Femur (tissue), 1 donor: ENCODE measurements around the gene PVR.
"Not testable (repeated sequence)": the region's sequence is repeated elsewhere in the genome, so short reads cannot be mapped to it uniquely, and the experiment has no call there.

ENCODE experiments used
- DNase-seq: peaks from one replicate; pipeline ENCODE4 v3.0.0-alpha.2; 2017

The PVR gene

DNA sequence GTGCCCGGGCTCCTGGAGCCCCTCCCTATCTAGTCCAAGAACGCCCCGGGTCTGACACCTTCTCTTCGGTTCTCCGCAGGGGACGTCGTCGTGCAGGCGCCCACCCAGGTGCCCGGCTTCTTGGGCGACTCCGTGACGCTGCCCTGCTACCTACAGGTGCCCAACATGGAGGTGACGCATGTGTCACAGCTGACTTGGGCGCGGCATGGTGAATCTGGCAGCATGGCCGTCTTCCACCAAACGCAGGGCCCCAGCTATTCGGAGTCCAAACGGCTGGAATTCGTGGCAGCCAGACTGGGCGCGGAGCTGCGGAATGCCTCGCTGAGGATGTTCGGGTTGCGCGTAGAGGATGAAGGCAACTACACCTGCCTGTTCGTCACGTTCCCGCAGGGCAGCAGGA is 3.4 kb downstream of the PVR start:
- DNase-seq, result no peak

DNA sequence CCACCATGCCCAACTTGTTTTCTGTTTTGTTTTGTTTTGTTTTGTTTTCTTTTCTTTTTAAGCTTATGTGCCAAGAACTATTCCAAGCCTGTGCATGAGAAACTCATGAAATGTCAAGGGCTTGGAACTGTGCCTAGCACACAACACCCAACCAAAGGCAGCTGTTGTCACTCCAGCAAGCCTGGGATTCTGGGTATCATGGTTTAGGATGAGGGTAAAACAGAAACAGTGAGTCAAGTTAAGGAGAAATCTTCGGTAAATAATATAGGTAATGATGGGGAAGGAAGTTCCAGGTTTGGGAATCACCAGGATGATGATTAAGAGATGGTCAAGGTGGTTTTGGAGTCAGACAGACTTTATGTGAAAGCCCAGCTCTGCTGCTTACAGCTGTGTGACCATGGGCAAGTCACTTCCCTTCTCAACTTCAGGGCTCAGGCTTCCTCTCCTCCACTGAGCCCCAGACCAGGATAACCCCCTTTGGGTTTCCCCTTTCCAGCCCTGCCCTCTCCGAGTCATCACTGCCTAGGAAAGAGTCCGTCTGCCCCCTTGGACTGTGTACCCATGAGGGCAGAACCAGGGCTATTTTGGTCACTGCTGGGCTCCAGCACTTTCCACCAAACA is 5.0 kb downstream of the PVR start:
- peak; percentile 57 for DNase-seq

DNA sequence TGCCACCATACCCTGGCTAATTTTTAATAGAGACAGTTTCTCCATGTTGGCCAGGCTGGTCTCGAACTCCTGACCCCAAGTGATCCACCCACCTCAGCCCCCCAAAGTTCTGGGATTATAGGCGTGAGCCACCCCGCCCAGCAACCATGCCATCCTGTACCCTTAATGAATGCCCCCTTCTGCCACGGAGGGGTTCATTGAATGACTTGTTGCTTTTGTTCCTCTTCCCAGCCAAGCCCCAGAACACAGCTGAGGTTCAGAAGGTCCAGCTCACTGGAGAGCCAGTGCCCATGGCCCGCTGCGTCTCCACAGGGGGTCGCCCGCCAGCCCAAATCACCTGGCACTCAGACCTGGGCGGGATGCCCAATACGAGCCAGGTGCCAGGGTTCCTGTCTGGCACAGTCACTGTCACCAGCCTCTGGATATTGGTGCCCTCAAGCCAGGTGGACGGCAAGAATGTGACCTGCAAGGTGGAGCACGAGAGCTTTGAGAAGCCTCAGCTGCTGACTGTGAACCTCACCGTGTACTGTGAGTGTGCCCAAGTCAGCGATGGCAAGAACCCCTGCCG is 6.0 kb downstream of the PVR start:
- no peak for DNase-seq

DNA sequence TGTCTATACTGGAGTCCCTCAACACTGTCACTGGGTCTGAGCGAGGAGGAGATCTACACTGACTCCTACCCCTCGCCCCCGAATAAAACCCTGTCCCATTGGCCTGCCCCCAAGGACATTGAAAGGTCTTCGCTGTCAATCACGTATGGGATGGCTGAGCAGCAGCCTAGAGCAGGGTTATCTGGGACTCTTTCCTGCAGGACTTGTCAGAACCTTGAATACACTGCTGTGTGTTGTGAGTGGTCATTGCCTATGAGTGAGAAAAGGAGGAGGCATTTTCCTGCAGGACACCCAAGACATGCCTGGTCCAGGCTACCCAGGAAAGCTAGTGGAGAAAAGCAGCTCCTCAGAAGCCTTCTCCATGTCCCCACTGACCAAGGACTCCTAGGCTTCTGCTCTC is 9.6 kb downstream of the PVR start:
- DNase-seq, result no peak

DNA sequence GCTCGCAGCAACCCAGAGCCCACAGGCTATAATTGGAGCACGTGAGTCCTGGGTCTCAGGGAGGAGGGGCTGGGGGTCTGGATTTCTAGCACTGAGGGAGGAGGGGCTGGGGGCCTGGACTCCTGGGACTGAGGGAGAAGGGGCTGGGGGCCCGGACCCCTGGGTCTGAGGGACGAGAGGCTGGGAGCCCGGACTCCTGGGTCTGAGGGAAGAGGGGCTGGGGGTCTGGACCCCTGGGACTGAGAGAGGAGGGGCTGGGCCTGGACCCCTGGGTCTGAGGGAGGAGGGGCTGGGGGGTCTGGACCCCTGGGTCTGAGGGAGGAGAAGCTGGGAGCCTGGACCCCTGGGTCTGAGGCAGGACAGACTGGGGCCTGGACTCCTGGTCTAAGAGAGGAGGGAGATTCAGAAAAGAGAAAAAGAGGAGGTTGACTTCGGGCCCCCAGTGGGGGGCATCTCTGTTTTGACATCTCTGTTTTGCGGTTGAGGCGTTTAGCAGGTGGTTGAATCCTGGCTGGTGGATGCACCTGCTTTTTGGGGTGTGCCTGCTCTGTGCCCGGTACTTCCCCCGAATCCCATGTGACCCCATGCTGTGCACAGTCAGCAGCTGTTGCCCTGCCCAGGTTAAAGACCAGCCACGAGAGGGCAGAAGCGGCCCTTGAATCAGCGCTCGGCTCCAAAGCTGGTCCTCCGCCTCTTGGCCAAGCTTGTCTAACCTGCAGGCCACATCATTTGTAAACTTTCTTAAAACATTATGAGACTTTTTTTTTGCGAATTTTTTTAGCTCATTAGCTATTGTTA is 10.5 kb downstream of the PVR start:
- DNase-seq, result peak; percentile 76

DNA sequence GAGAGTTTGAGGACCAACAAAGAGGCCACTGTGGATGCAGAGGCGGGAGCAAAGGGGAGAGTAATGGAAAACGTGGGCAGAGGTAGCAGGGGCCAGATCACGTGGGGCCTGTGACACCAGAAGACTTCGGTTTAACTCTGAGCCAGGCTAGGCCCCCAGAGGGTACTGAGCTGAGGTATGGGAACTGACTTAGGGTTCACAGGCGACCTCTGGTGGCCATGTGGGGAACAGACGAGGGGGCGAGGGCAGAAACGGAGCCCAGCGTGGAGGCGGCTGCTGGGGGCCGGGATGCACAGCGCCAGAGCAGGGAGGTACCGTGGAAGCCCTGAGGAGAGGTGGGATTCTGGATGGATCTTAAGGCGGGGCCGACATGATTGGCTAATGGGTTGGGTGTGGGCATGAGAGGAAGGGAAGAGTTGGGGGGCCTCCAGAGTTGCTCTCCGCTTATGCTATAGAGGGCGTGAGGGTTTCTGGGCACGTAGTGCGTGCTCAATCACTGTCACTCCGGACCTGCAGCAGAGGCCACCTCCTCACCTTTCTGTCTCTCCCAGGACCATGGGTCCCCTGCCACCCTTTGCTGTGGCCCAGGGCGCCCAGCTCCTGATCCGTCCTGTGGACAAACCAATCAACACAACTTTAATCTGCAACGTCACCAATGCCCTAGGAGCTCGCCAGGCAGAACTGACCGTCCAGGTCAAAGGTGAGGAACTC is 13.7 kb downstream of the PVR start:
- DNase-seq, result peak; percentile 69

DNA sequence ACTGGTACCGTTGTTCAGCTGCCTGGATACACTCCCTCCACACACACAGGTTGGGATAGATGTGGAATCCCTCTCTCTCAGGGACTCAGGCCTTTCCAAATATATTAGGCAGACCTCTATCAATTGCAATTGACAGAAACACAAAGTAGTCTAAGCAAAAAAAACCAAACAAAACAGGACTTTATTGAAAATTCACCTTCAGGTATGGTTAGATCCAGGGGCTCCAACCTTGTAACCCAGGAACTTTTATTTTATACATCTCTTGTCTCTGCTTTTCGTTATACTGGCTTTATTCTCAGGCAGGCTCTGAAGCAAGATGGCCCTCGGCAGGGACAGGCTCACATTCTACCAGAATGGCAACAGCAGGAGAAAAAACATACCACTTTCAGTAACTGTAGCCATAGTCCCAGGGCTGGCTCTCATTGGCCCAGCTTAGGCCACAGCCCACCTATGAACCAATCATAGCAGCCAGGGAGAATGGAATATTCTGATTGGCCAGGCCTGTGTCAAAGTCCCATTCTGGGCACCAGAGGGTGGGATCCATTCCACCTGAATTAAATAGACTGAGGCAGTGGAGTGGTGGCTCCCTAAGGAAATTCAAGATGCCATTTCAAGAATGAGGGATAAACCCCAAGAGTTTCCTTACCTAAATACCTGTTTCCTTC is 14.5 kb downstream of the PVR start:
- no peak for DNase-seq

DNA sequence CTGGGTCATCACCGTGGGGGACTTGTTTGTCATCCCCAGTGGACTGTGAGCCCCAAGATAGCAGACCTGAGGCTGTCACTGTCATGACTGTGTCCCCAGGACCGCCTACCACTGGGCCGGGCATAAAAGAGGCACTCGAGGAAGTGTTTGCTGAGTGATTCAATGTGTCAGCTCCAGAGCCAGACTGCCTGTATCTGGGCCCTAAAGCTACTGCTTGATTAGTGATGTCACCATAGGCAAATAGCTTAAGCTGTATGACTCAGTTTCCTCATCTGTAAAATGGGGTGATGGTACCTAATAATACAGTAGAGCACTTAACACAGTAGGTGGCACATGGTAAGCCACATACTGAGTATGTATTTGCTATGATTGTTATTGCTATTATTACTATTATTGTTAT is 16.4 kb downstream of the PVR start:
- no peak for DNase-seq

DNA sequence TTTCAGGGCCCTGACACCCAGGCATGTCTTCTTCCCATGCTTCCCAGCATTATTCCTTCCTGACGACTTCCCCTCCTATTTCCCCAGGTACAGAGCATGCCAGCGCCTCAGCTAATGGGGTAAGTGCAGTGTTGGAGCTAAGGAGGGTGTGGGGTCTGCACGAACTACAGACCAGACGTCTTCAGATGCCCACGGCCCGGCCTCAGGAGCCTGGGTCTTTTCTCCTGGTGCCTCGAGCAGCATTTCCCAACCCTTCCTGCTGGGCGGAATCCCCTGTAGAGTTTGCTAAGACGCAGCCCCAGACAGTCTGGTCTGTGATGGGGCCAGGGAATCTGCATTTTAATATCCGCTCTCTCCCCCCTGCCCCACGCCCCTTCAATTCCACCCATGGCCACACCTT is 17.5 kb downstream of the PVR start:
- no peak for DNase-seq

DNA sequence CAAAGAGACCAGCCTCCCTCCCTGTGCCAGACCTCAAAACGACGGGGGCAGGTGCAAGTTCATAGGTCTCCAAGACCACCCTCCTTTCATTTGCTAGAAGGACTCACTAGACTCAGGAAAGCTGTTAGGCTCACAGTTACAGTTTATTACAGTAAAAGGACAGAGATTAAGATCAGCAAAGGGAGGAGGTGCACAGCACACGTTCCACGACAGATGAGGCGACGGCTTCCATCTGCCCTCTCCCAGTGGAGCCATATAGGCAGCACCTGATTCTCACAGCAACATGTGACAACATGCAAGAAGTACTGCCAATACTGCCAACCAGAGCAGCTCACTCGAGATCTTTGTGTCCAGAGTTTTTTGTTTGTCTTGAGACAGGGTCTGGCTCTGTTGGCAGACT is 18.2 kb downstream of the PVR start:
- DNase-seq, result no peak

DNA sequence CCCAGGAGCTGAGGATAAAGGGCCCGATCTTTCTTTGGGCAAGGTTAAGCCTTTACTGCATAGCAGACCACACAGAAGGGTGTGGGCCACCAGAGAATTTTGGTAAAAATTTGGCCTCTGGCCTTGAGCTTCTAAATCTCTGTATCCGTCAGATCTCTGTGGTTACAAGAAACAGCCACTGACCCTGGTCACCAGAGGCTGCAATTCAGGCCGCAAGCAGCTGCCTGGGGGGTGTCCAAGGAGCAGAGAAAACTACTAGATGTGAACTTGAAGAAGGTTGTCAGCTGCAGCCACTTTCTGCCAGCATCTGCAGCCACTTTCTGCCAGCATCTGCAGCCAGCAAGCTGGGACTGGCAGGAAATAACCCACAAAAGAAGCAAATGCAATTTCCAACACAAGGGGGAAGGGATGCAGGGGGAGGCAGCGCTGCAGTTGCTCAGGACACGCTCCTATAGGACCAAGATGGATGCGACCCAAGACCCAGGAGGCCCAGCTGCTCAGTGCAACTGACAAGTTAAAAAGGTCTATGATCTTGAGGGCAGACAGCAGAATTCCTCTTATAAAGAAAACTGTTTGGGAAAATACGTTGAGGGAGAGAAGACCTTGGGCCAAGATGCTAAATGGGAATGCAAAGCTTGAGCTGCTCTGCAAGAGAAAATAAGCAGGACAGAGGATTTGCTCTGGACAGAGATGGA is 19.1 kb downstream of the PVR start:
- peak; percentile 73 for DNase-seq

DNA sequence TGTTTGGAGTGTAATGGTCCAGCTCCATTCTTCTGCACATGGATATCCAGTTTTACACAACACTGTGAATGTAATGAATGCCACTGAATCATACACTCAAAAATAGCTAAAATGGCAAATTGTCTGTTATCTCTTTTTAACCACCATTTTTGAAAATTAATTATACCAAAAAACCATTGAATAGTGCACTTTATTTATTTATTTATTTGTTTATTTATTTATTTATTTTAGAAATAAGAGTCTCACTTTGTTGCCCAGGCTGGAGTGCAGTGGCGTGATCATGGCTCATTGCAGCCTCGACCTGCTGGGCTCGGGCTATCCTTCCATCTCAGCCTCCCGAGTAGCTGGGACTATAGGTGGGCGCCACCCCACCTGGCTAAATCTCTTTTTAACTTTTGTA is 20.3 kb downstream of the PVR start:
- DNase-seq, result no peak

DNA sequence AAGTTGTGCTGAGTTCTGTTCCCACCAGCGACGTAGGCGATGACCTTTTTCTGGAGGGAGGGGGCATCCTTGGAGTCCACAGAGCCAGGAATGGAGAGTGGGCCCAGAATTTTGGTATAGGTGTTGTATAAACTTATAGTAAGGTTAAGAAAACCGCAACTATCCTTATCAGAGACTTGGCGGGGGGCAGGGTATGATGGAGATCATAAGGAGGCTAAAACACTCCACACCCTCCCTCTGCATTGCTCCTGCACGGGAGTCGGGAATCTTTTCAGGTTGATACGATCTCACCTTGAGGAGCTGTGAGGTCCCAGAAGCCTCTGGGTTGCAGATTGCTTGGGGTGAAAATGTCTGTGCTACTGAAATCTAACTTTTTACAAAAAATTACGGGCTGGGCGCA is 21.3 kb downstream of the PVR start:
- DNase-seq, result no peak

DNA sequence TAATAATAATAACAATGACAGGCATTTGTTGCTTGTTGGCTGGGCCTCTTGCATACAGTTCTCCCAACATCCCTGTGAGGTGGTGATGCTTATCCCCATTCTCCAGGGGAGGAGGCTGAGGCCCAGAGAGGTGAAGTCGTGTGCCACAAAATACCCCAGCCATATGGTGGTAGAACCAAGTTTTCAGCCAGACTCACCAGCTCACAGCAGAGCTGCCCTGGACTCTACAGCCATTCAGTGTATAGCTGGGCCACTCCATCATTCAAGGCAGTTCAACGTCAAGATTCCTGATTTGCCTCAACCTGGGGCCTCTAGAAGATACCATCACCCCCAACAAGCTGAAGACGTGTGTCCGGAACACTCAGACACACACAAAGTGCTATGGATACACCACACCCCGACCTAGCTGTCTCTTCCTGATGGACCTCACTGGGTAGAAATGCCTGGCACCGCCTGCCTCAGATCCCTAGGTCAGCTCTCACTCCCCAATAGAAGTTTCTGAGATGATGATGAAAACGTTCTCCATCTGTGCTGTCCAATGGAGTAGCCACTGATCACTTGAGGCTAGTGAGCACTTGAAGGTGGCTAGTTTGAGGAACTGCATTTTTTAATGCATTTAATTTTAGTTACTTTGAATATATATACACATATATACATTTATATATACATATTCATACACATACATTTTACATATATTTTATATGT is 23.3 kb downstream of the PVR start:
- no peak for DNase-seq

DNA sequence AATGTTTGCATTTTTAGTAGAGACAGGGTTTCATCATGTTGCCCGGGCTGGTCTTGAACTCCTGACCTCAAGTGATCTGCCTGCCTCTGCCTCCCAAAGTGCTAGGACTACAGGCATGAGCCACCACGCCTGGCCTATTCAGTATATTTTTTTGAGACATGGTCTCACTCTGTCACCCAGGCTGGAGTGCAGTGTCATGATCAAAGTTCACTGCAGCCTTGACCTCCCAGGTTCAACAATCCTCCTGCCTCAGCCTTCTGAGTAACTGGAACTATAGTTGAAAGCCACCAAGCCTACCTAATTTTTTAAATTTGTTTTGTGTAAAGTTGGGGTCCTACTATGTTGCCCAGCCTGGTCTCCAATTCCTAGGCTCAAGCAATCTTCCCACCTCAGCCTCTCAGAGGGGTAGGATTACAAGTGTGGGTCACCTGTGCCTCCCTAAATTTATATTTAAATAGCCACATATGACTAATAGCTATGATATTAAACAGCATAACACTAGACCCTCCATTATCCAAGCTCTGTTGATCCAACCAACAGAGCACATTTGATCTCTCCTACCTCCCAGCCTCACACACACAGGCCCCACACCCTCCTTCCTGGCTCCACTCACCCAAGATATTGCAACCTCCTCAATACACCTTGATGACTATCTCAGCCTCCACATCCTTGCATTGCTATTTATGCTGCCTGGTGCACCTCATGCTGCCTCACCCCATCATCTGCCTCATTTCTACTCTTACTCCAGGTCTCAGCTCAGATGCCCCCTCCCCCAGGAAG is 25.5 kb downstream of the PVR start:
- DNase-seq, result no peak

DNA sequence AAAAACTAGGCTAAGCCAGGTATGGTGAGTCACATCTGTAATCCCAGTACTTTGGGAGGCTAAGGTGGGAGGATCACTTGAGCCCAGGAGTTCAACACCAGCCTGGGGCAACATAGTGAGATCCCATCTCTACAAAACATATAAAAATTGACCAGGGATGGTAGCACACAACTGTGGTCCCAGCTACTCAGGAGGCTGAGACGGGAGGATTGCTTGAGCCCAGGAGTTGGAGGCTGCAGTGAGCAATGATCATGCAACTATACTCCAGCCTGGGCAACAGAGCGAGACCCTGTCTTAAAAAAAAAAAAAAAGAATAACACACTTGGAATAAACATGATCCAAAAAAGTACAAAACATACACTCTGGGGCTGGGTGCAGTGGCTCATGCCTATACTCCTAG is 26.3 kb downstream of the PVR start:
- not testable (repeated sequence) for DNase-seq

DNA sequence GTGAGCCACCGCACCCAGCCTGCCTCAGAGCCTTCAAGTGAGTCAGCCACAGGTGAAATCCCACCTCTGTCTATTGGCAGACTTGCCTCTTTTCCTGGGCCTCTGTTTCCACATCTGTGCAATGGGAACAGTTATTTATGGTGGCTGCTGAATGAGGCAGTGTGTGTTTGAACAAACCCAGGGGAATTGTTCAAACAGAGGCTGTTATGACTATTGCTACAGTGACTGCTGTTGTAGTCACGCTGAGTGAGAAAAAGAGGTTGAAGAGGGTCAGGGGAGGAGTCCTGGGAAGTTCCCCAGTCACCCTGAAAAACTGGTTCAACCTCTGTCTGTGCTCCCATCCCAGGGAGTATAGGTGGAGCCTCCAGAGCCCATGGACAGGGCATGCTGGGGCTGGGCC is 27.7 kb downstream of the PVR start, which contains the start of gene CEACAM19:
Gene CEACAM19 (plus strand): TSS at position 83 of the 400 bp plus-strand sequence. CDS start 450 bp downstream, outside the sequence.
- DNase-seq, result no peak

DNA sequence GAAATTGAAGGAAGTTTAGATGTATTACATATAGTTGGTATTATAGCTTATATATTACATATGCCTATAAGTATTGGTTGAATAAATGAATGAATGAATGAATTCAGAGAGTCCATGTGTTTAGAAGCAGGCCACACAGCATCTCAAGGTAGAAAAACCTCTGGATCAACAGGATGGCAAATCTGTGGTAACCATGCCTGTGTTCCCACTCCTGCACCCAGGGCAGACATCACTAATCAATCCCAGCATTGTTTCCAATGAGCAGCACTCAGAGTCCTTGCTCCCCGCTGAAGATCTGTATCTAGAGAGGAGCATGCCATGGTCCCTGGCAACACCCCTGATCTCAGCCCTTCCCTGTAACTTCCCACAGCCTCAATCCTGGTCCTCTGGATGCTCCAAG is 28.5 kb downstream of the PVR start:
- DNase-seq, result no peak

DNA sequence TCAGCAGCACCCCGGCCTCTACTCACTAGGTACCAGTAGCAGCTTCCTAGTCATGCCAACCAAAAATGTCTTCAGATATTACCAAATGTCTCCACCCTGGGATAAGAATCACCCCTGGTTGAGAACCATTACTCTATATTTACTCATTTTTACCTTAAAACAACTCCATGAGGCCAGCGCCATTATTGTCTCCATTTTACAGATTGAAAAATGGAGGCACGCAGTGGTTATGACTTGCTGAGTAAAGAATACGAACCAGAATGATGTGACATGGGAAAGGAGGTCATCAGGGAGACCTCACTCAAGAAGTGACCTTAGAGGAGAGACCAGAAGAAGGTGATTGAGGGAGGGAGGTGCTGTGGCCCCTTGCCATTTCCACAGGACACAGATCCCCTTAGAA is 29.8 kb downstream of the PVR start:
- DNase-seq, result no peak

DNA sequence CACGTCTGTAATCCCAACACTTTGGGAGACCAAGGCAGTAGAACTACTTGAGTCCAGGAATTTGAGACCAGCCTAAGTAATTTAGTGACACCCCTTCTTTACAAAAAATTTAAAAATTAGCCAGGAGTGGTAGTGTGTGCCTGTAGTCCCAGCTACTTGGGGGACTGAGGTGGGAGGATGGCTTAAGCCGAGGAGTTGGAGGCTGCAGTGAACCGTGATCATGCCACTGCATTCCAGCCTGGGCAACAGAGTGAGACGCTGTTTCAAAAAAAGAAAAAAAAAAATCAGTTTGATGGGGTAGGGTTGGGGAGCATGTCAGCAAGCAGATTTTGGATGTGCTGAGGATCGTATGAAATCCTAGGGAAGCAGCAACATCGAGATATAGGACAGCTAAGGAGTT is 31.8 kb downstream of the PVR start:
- no peak for DNase-seq
